GM21528 (cell line): ENCODE data around the gene LRRK1.

Experiments used
- ATAC-seq: cut with Tn5 transposase; IDR thresholded peaks from one replicate; pipeline ENCODE4 v1.9.1; 2021; ENCODE audit warnings: mild to moderate bottlenecking, moderate library complexity; ENCODE audit not compliant: unreplicated experiment, low FRiP score

LRRK1 gene

GRCh38 chr15:101104141-101104540, 185.0 kb downstream of the LRRK1 start:
- no peak for ATAC-seq

GRCh38 chr15:101105059-101105891, 186.1 kb downstream of the LRRK1 start:
- ATAC-seq: no peak

GRCh38 chr15:101107101-101107500, 187.9 kb downstream of the LRRK1 start:
- no peak for ATAC-seq

GRCh38 chr15:101107625-101108460, 188.7 kb downstream of the LRRK1 start:
- no peak for ATAC-seq

GRCh38 chr15:101108461-101108775, 189.3 kb downstream of the LRRK1 start:
- no peak for ATAC-seq

- ATAC-seq: no peak
Measured at GRCh38 chr15:101108791-101109190, 189.6 kb downstream of the LRRK1 start.

- ATAC-seq: no peak
Measured at GRCh38 chr15:101110681-101111569, 191.8 kb downstream of the LRRK1 start.

- ATAC-seq: no peak
Measured at GRCh38 chr15:101111570-101112262, 192.6 kb downstream of the LRRK1 start.

- ATAC-seq: no peak
Measured at GRCh38 chr15:101112336-101113113, 193.4 kb downstream of the LRRK1 start.

GRCh38 chr15:101113114-101114005, 194.2 kb downstream of the LRRK1 start:
- no peak for ATAC-seq

- ATAC-seq: no peak
Measured at GRCh38 chr15:101114166-101114565, 195.0 kb downstream of the LRRK1 start.

GRCh38 chr15:101114610-101115009, 195.5 kb downstream of the LRRK1 start:
- ATAC-seq: no peak

- no peak for ATAC-seq
Measured at GRCh38 chr15:101115393-101115785, 196.2 kb downstream of the LRRK1 start.

GRCh38 chr15:101115786-101116680, 196.9 kb downstream of the LRRK1 start:
- no peak for ATAC-seq

- ATAC-seq: no peak
Measured at GRCh38 chr15:101116681-101116976, 197.5 kb downstream of the LRRK1 start.

GRCh38 chr15:101118116-101118515, 199.0 kb downstream of the LRRK1 start:
- no peak for ATAC-seq

GRCh38 chr15:101118615-101119014, 199.5 kb downstream of the LRRK1 start:
- ATAC-seq: no peak

GRCh38 chr15:101119181-101119580, 200.0 kb downstream of the LRRK1 start:
- ATAC-seq: no peak
